GM19351 (cell line): Measurements from ENCODE around the gene KRTAP12-4.
"Not testable (repeated sequence)": the region's sequence is repeated elsewhere in the genome, so short reads cannot be mapped to it uniquely, and the experiment has no call there.

Experiments used
- ATAC-seq: cut with Tn5 transposase; IDR thresholded peaks from one replicate; pipeline ENCODE4 v1.9.1; 2021; ENCODE audit warnings: mild to moderate bottlenecking, moderate library complexity; ENCODE audit not compliant: unreplicated experiment

Gene KRTAP12-4

DNA sequence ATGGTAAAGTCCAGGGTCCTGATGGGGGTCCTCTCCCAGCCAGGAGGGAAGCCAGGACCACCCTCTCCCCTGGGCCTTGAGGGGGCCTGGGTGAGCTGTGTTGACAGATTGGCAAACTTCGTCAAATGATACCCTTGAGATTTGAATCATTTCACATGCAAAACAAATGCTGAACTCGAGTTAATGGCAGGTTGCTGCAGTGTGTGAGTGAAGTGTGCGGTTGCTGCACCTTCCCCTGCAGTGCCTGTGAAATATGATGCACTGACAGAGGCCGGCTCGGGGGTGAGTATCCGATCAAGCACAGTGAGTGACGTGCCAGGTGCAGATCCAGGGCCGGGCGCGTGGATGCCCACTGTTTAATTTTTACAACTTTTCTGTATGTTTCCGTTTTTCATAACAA, 33.2 kb upstream of the KRTAP12-4 start:
- no peak for ATAC-seq

DNA sequence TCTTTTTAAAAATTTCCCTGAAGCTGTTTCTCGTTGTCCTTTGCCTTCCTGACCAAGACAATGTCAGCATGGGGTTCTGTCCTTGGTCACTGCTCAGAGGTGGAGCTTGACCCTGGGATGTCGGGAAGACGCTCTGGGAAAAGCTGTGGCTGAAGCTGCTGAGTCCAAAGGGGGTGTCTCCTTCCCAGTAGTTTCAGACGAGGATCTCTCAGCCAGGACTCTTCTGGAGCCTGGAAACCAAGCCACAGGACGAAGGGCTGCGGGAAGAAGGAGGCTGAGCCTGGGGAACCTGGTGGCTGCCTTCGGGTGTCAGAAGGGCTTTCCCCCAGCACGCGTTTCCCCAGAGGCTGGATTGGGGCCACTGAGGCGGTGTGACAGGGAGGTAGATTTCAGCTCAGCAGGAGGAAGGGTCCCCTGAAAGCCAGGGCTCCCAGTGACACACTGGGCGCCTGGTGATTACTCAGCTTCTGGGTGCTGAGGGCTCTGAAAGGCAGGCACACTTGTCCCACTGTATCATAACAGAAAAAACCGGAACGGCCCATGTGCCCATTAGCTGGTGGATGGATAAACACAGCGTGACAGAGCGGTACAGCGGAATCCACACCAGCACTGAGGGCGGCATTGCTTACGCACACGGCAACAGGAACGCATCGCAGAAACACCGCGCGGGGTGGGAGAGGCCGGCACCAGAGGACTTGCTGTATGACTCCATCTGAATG, 32.5 kb upstream of the KRTAP12-4 start:
- ATAC-seq, result no peak

DNA sequence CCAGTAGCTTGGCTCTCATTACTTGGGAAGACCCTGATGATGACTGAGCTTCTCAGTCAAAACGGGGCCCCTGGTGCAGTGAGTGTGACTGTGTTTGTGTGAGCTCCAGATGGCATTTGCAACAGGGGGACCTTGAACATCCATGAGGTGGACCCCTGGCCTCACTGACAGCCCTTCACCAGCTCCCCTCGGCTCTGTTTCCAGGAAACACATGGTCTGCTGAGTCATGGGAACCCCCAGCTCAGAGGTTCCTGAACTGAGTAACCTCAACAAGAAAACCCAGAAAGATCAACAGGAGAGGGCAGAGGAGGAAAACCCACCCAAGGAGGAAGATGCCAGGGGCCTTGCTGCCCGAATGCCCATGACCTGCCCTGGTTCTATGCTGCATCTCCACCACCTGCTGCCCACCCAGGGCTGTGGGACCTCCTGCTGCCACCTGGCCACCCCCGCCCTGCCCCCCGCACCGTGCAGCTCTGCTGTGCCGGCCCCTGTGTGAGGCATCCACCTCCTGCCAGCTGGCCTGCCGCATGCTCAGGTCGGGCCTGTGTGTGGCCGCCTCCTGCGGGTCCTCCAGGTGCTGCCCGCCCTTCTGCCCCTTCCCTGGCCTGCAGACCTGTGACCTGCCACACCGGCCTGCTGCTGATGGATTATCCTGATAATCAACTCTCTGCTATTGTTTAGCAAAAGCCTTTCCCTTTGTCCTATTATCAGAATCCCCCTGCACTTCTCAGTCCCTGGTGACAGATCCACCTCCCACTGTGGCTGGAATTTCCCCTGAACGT, 31.7 kb upstream of the KRTAP12-4 start:
- ATAC-seq, result no peak

DNA sequence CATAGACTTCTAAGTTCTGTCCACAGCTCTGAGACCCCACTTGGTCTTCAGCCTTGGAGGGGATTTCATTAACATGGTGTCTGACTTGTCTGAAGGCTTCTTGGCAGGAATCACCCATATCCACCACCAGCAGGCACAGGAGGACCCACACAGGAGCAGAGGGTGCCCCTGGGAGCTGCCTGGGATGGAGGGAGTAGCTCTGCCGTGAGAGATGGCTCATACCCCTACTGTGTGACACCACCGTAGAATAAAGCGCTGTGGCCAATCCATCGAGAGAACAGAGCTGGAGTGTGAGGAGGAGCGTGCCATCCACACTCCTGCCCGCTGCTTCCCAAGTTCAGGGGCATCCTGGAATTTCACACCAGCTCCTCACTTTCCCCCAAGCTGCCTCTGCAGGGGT, 30.6 kb upstream of the KRTAP12-4 start:
- ATAC-seq, result not testable (repeated sequence)

DNA sequence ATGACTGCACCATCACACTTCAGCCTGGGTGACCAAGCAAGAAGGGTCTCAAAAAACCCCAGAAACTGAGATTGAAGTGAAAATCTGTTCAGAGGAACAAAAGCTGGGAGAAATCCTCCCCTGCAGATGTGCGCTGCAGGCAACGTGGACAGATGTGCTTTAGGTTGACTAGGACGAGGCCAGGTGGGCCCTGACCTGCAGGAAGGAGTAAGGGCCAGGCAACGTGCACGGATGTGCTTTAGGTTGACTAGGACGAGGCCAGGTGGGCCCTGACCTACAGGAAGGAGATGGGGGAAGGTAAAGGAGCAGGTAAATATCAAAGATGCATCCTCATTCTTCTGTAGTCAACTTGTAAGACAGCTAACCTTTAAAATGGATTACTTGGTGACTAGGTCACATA, 30.0 kb upstream of the KRTAP12-4 start:
- no peak for ATAC-seq

DNA sequence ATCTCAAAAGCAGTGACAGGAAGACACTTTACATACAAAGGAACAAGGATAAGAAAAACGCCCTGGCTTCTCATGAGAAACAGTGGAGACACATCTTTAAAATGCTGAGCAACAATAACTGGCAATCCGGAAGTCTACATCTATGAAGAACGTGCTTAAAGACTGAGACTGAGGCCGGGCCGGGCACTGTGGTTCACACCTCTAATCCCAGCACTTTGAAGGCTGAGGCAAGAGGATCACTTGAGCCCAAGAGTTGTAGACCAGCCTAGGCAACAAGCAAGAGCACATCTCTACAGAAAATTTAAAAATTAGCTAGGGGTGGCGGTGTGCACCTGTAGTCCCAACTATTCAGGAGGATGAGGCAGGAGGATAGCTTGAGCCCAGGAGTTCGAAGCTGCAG, 29.6 kb upstream of the KRTAP12-4 start:
- ATAC-seq, result no peak

DNA sequence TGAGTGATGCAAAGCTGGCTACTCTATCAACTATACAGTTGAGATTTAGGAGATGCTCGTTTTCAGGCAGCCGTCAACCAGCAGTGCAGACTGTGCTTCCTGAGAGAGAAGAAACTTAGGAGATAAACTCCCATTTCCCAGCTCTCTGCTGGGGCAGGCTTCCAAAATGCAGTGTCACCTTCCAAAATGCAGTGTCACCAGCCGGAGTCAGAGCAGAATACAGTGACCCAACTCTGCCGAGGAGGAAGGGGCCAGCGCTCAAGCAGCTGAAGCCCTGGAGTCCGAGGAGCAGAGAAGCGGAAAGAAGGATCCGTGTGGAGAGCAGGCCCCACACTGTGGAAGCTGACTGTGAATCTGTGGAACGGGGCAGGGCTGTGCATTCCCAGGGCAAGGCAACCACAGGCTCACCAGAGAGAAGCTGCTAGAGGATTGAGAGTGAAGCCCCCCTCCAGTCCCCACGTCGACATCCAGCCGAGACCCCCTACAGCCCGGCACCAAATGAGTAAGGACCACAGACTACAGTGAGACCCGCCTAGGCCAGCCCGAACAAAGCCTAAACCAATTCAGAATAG, 28.2 kb upstream of the KRTAP12-4 start:
- no peak for ATAC-seq

DNA sequence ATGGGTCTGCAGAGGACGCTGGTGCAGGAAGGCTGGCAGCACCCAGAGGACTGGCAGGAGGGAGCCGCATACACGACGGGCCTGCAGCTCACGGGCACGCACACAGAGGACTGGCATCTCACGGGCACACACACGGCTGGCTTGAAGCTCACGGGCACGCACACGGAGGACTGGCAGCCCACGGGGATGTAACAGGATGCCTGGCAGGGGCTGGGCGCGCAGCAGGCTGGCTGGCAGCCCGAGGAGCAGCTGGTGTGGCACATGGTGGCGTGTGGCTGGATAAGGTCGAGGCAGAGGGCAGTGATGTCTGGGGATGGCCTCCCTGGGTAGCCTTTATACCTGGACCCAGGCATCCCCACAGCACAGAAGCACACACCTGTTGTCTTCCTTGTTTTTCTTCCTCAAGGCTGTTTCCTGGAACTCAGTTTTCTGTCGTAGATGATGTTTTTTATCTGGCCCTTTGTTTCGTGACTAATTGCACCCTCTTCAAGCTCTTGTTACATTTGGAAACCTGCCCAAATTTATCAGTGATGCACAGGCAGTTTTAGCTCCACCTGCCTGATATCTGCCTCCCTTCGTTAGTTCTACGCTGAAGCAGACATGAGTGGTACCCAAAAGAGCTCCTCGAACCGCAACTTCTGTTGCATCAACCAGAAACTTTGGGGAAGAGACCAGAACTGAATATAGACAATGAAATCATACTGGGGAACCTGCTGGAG, 27.6 kb upstream of the KRTAP12-4 start, which contains the start of gene KRTAP12-1:
Gene KRTAP12-1, minus strand, starts transcription at position 303 of the 719 bp plus-strand sequence. Its CDS starts 40 bp downstream, at position 263.
- no peak for ATAC-seq

DNA sequence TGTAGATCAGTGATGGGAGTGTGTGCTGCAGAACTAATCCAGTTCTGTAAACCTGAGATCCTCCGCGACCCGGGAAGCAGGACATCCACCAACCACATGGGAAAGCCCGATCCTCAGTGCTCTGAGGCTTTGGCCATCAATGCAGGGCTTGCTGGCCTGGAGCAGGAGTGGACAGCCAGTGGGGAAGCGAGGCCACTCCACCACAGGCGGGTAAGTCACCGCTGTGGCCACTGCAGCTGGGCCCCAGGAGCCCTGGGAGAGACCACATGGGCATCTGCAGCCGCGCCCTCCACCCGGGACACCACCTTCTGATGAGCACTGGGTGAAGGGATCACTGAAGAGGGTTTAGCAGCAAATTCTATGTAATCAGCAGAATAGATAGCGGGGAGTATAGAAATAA, 26.7 kb upstream of the KRTAP12-4 start:
- ATAC-seq, result no peak

DNA sequence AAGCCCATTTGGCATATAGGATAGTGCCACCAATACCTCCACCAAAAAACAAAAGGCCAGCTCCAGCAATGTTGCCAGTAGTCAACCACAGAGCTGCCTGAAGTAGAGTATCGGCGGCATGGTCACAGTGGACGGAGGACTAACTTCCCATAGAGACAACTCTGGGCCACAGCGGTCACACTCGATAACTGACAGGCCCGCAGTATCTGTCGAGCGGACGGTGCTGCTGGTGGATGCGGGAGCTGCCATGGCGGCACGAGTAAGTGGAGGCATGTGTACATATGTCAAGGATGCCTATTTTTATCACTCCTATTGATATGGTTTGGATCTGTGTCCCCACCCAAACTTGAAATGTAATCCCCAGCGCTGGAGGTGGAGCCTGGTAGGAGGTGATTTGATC, 23.4 kb upstream of the KRTAP12-4 start:
- ATAC-seq, result no peak

DNA sequence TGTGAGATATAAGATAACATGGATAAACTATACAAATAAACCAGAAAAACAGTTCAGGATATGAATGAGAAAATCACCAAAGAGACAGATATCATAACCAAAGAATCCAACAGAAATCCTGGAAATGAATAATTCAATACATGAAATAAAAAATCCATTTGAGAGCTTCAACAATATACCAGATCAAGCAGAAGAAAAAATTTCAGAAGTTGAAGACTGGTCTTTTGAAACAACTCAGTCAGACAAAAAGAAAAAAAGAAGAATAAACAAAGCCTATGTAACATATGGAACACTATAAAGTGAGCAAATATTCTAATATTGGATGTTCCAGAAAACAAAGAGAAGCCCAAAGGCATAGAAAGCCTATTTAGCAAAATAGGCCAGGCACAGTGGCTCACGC, 17.5 kb upstream of the KRTAP12-4 start:
- no peak for ATAC-seq

DNA sequence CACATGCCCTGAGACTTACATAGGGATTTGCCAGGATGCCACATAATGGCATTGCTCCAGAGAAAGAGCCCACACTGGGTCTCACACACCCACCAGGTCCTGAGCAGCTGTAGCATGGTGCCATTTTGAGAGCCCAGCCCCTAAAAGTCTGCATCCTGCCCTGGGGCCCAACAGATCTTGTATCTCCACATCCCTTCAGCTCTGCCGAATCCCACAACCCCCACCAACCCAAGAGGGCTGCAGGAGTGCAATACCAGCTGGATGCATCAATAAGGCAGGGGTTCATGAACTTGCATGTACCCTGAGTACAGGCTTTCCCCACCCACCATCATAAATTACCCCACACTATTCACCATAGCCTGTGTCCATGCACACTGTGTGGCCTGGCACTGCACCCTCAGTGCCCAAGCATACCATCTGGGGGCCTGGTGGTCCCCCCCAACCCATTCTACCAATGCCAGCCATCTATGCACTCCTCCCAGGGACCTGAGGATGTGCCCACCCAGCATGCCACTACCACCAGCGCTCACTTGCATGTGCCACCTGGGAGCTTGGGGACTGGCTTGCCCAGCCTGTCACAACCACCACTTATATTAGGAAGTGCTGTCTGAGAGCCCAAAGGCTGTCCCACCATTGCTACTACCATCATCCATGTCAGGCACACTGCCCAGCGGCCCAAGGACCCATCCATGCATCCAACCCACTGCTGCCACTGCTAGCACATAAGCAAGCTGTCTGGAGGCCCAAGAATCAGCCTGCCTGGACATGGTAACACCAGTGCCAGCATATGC, 16.4 kb upstream of the KRTAP12-4 start:
- ATAC-seq, result no peak

DNA sequence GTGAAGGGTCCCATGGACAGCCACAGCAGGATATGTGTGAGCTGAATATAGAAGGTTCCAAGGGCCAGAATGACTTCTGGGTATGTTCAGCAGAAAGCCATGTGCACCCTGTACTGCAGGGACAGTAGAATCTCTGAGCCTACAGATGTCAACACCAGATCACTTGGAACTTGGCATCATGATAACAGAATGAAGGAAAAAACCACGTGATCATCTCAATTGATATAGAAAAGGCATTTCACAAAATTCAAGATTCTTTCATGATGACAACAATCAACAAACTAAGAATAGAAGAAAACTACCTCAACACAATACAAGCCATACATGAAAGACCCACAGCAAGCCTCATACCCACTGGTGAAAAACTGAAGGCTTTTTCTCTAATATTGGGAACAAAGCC, 13.2 kb upstream of the KRTAP12-4 start:
- ATAC-seq, result no peak

DNA sequence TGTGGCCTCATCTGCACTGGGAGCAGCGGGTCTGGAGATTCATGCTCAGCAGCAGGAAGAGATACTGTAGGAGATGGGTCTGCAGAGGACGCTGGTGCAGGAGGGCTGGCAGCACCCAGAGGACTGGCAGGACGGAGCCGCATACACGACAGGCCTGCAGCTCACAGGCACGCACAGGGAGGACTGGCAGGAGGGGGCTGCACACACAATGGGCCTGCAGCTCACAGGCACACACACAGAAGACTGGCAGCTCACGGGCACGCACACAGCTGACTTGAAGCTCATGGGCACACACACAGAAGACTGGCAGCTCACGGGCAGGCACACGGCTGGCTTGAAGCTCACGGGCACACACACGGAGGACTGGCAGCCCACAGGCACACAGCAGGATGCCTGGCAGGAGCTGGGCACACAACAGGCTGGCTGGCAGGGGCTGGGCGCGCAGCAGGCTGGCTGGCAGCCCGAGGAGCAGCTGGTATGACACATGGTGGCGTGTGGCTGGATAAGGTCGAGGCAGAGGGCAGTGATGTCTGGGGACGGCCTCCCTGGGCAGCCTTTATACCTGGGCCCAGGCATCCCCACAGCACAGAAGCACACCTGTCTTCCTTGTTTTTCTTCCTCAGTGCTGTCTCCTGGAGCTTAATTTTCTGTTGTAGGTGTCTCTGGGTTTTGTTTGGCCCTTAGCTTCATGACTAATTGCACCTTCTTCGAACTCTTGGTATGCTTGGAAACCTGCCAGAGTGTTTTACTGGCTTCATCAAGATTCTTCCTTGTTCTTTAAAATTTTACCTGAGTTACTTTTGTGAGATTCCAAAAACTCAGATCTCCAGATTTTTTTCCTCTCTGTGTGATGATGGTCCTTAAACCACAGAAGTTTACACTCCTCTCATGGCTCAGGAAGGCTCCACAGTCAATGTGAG, 12.2 kb upstream of the KRTAP12-4 start, which contains the start of gene KRTAP12-2:
Gene KRTAP12-2, minus strand, starts transcription at position 527 of the 920 bp plus-strand sequence. Its CDS starts 41 bp downstream, at position 486.
- ATAC-seq, result no peak

DNA sequence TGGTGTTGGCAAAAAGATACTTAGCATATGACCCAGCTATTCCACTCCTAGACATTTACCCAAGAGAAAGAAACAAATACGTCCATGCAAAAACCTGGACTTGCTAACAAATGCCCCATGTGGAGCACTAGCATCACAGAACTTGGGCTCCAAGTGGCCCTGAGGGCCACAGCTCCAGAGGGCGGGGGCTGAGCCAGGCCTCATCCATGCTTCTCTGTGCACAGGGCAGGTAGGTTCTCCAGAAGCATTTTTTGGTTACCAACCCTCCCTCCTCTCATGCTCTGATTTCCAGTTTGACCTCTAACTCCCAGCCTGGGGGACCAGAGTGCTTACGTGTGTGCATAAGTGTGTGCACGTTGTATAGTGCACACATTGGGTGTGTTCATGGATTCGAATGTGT, 10.2 kb upstream of the KRTAP12-4 start:
- no peak for ATAC-seq

DNA sequence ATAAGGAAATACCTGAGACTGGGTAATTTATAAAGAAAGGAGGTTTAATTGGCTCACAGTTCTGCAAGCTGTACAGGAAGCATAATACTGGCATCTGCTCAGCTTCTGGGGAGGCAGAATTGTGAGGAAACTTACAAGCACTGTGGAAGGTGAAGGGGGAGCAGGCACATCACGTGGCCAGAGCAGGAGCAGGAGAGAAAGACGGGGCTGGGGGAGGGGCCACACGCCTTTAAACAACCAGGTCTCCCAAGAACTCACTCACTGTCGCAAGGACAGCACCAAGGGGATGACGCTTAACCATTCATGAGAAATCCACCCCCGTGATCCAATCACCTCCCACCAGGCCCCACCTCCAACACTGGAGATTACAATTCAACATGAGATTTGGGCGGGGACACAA, 7.1 kb upstream of the KRTAP12-4 start:
- ATAC-seq, result not testable (repeated sequence)

DNA sequence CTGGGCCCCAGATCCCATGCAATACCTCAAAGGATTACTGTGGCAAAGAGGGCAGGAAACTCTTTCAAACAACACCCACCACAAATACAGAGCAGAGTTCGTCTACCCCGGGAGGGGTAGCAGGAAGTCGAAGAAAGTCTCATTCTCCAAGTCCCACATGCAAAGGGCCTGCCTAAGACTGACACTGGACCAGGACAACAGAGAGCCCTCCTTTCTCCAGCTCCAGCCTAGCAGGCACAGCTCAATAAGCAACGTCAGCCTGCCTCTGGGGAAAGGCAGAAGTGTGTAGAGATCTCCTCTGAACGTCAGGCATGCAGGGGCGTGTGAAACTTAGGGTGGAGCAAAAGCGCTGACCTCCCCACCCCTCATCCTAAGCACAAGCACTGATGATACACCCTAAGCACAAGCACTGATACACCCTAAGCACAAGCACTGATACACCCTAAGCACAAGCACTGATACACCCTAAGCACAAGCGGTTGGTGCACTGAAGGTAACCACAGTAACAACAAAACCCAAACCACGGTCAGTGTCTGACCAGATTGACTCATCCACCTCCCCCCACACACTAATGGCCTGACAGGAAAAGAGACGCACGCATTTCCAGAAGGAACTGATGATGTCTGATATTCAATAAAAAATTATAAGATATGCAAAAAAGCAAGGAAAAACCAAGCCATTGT, 4.6 kb upstream of the KRTAP12-4 start:
- no peak for ATAC-seq

DNA sequence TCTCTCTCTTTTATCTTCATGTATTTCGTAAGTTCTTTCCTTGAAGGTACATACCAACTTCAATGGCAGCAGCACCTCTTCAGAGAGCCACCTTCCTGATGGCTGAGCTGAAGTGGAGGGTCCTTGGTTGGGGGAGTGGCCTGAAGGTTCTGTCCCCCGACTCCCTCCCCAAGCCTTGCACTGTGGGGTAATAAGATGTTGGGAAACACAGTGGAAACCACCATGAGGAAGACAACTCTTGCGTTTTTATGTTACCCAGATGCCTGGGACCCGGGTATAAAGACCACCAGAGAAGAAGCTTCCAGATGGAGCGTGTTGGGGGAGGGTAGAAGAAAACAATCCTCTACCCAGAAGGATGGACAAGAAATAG, 4.1 kb upstream of the KRTAP12-4 start:
- no peak for ATAC-seq
